ENCODE data around the gene MAP3K3. TPM values are rescaled to one million over a fixed set of nuclear protein-coding genes. Genes with fewer than 3 reads are reported as not detected.

MAP3K3 gene
- total RNA-seq, 4 donors from 2014 or later, result 31.6 to 55.1 (median 44.3) TPM

DNA sequence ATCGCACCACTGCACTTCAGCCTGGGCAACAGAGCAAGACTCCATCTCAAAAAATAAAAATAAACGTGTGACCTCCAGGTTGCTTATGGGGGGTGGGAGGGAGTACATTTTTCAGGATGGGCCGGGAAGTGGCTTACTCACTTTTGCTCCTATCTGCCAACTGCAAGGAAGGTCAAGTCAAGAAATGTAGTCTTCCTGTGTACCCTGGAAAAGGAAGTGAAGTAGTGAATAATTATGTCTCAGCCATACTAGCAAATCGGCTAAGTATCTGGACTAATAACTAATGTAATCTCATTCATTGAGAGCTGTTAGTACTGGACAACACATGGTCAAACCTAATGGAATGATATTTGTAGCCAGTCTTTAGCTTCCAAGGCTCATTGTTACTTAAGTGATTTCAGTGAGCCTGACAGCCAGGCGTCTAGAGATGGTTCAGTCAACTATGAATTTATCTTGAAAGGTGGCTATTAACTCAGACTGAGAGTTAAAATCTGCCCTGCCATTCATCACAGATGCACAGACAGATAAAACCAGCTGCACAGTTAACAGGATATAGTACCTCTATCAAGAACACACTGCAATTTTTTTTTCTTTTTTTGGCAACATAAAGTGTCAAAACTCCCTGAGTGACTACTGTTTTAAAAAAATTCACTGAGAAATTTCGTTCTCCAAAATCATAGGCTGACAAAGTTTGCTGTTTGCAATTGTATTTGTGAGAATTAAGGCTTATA lies 25.2 kb upstream of the MAP3K3 start:
- peaks cover 8% of the 10 kb centered on the region for H3K36me3 ChIP-seq
- H3K4me1 ChIP-seq, result peaks cover 14% of the 10 kb centered on the region
- no peak for TF ChIP-seq EP300 (IDR thresholded peaks at IDR 0.05)
- TF ChIP-seq, protein P1, sequence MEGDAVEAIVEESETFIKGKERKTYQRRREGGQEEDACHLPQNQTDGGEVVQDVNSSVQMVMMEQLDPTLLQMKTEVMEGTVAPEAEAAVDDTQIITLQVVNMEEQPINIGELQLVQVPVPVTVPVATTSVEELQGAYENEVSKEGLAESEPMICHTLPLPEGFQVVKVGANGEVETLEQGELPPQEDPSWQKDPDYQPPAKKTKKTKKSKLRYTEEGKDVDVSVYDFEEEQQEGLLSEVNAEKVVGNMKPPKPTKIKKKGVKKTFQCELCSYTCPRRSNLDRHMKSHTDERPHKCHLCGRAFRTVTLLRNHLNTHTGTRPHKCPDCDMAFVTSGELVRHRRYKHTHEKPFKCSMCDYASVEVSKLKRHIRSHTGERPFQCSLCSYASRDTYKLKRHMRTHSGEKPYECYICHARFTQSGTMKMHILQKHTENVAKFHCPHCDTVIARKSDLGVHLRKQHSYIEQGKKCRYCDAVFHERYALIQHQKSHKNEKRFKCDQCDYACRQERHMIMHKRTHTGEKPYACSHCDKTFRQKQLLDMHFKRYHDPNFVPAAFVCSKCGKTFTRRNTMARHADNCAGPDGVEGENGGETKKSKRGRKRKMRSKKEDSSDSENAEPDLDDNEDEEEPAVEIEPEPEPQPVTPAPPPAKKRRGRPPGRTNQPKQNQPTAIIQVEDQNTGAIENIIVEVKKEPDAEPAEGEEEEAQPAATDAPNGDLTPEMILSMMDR (IDR thresholded peaks at IDR 0.05), result no peak
- no peak for TF ChIP-seq POLR2AphosphoS5 (IDR thresholded peaks at IDR 0.05)
- H3K4me3 ChIP-seq, result no peak overlapping the region
- no peak overlapping the region for H3K27ac ChIP-seq
- WGBS, result 70% methylated on average over 6 of the region's 6 CpGs
- no peak for DNase-seq (ENCODE audit: low spot score in 2 of 2)
- no peaks in the 10 kb centered on the region for H3K27me3 ChIP-seq
- H3K9me3 ChIP-seq, result no peaks in the 10 kb centered on the region

DNA sequence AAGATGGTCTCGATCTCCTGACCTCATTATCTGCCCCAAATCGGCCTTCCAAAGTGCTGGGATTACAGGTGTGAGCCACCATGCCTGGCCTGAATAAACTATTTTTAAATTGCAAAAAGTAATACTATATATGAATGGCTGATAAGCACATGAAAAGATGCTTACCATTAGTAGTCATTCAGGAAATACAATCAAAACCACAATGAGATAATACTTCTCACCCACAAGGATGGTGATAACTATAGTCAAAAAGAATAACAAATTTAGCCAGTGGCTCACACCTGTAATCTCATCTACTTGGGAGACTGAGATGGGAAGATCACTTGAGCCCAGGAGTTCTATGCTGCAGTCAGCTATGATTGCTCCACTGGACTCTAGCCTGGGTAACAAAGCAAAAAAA lies 23.9 kb upstream of the MAP3K3 start:
- no peak for TF ChIP-seq POLR2AphosphoS5 (IDR thresholded peaks at IDR 0.05)
- no peak for TF ChIP-seq EP300 (IDR thresholded peaks at IDR 0.05)
- TF ChIP-seq POLR2A (IDR thresholded peaks at IDR 0.05), result no peak
- no peak for DNase-seq (ENCODE audit: low spot score in 2 of 2)
- Histone ChIP-seq H3K4me3 (no peak overlapping the region), H3K9me3 (no peaks in the 10 kb centered on the region), H3K27ac (no peak overlapping the region), H3K36me3 (no peaks in the 10 kb centered on the region), H3K27me3 (no peaks in the 10 kb centered on the region), H3K4me1 (peaks cover 19% of the 10 kb centered on the region)
- WGBS, result 89% methylated on average over 2 of the region's 2 CpGs

DNA sequence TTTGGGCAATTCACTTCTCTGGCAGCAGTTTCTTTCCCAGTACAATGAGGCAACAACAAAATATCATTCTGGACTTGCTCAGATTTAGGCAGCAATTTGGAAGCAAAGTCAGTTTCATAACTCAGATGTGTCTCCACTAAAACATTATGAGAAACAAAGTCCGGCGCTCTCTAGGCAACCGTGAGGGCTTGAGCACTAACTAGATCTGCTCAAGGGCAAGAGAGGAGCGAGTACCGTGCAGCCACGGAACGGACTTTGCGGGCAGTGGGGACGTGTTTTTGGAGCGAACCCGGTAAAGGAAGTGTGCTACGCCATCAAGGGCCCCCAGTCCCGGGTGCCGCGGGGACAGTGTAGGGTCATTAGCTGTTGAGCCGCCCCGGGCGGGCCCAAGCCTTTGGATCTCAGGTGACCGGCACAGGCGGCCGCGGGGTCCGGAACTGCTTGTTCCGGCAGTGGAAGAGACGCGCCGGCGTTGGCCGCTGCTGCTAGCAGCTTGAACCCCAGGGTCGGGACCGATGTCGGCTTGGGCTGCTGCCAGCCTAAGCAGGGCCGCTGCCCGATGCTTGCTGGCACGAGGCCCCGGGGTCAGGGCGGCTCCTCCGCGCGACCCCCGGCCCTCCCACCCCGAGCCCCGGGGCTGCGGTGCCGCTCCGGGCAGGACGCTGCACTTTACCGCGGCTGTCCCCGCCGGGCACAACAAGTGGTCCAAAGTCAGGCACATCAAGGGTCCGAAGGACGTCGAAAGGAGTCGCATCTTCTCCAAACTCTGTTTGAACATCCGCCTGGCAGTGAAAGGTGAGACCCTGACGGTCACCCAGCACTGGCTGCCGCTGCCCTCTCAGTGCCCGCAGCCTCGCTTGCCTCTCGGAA lies 21.4 kb upstream of the MAP3K3 start, which contains the start of gene TACO1:
TACO1 (plus strand) TSS at position 327 of the 870 bp plus-strand sequence; CDS start at position 516, 189 bp downstream.
- peak within 1 kb of the TSS; percentile 97 for H3K4me3 ChIP-seq
- H3K36me3 ChIP-seq, result peaks cover 16% of the 10 kb centered on the region
- peak; percentile 84 to 92 for DNase-seq (ENCODE audit: low spot score in 2 of 2)
- peaks cover 19% of the 10 kb centered on the region for H3K4me1 ChIP-seq
- WGBS, result under 1% methylated on average over 31 of the region's 61 CpGs
- TF ChIP-seq EP300 (IDR thresholded peaks at IDR 0.05) (no peak), POLR2AphosphoS5 (IDR thresholded peaks at IDR 0.05) (peak in 2 of 3 donors; percentile 33 to 89)
- peak within 1 kb of the TSS; percentile 88 for H3K27ac ChIP-seq
- no peaks in the 10 kb centered on the region for H3K27me3 ChIP-seq
- no peaks in the 10 kb centered on the region for H3K9me3 ChIP-seq

DNA sequence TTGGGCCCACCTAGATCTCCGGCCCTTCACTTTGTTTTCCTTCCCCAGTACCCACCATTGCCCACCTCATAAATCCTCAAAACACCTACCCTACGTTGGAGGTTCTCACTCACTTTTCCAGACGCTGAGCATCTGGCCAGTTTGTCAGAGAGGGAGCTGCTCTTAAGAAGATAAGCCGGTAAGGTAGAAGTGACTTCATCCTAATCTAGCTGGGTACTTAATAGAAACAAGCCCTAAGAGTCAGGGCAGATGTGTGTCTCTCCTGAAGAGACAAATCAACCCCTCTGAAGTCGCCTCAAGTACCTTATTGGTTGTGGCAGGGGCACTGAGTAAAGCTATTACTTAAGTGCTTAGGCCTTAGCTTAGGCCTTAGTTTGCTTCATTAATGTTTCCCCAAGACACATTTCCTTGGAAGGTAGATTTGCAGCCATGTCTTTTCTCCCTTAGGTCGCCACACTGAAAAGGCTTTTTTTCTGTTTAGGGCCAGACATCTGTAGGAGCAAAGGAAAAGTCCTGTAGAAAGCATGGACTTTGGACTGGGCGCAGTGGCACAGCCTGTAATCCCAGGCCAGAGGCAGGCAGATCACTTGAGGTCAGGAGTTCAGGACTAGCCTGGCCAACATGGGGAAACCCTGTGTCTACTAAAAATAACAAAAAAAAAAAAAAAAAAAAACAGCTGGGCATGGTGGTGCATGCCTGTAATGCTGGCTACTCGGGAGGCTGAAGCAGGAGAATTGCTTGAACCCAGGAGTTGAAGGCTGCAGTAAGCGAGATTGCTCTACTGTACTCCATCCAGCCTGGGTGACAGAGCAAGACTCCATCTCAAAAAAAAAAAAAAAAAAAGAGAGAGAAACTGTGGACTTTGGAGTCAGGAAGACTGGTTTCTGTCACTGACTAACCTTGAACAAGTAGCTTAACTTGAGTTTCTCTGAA lies 20.5 kb upstream of the MAP3K3 start:
- WGBS, result 43% methylated on average over 9 of the region's 9 CpGs
- TF ChIP-seq EP300 (IDR thresholded peaks at IDR 0.05) (no peak), POLR2AphosphoS5 (IDR thresholded peaks at IDR 0.05) (no peak), POLR2A (IDR thresholded peaks at IDR 0.05) (no peak)
- TF ChIP-seq, protein P1 (IDR thresholded peaks at IDR 0.05), result no peak
- H3K4me3 ChIP-seq, result peak overlapping the region; percentile 97
- DNase-seq (ENCODE audit: low spot score in 2 of 2), result no peak
- peaks cover 25% of the 10 kb centered on the region for H3K36me3 ChIP-seq
- no peaks in the 10 kb centered on the region for H3K9me3 ChIP-seq
- H3K27me3 ChIP-seq, result no peaks in the 10 kb centered on the region
- H3K4me1 ChIP-seq, result peaks cover 19% of the 10 kb centered on the region
- H3K27ac ChIP-seq, result peak overlapping the region; percentile 88

DNA sequence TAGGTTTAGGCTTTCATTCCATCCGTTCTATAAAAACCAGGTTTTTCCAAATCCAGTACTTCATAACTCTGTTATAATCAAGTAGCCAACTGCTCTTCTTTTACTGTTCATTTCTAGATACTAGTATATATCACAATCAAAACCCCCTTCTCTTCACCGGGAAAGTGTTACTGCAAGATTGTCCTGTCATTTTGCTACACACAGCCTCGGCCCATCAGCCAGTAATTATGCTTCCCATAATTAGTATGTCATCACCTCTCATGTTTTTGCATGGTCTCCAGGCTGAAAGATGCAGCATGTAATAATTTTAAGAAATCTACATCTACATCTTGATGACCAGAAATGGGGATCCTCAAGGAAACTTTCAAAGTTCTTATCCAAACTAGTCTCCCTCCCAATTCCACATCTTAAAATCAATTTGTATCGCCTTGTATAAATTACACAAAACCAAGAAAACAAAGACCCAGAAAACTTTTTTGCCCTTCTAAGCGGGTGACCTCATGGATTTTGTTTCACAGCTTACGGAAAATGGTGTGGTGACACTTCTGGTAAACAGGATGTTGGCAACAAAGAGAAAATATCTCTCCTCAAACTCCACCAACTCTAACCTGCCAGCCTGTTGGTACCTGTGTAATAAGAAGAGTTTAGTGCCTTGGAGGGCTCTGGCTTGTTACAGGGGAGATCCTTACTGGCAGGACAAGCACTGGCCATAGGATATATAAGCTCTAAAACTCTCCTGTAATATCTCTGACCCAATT lies 12.2 kb upstream of the MAP3K3 start:
- Histone ChIP-seq H3K4me3 (no peak overlapping the region), H3K27ac (no peak overlapping the region), H3K27me3 (no peaks in the 10 kb centered on the region), H3K36me3 (peaks cover 60% of the 10 kb centered on the region), H3K4me1 (peaks cover 6% of the 10 kb centered on the region), H3K9me3 (no peaks in the 10 kb centered on the region)
- no peak for DNase-seq (ENCODE audit: low spot score in 2 of 2)
- TF ChIP-seq, protein P1 (IDR thresholded peaks at IDR 0.05), result no peak
- TF ChIP-seq POLR2A (IDR thresholded peaks at IDR 0.05) (no peak), POLR2AphosphoS5 (IDR thresholded peaks at IDR 0.05) (no peak), EP300 (IDR thresholded peaks at IDR 0.05) (no peak)
- 82% methylated on average over 6 of the region's 6 CpGs for WGBS

Data from suprapubic skin (tissue), 4 donors.